GM21423 (cell line): ENCODE data around the gene CELSR2.
A peak's percentile ranks its signal among the peaks of the same experiment; 100 is the strongest.
"Not testable (repeated sequence)": the region's sequence is repeated elsewhere in the genome, so short reads cannot be mapped to it uniquely, and the experiment has no call there.

Source experiments
- ATAC-seq: cut with Tn5 transposase; IDR thresholded peaks from one replicate; pipeline ENCODE4 v1.9.1; 2021; ENCODE audit warnings: mild to moderate bottlenecking, moderate library complexity; ENCODE audit not compliant: unreplicated experiment

CELSR2 gene

GRCh38 chr1:109274533-109275476 lies 25.5 kb downstream of the CELSR2 start:
- ATAC-seq = no peak

GRCh38 chr1:109275706-109276345 lies 26.5 kb downstream of the CELSR2 start:
- ATAC-seq = no peak

- peak; percentile 84 for ATAC-seq
Measured at GRCh38 chr1:109277434-109278204, 28.3 kb downstream of the CELSR2 start.

GRCh38 chr1:109279615-109280278 lies 30.4 kb downstream of the CELSR2 start:
- no peak for ATAC-seq

GRCh38 chr1:109280862-109281261 lies 31.5 kb downstream of the CELSR2 start:
- ATAC-seq = no peak

GRCh38 chr1:109281680-109282496 lies 32.5 kb downstream of the CELSR2 start:
- ATAC-seq = no peak

GRCh38 chr1:109282497-109282951 lies 33.2 kb downstream of the CELSR2 start:
- no peak for ATAC-seq

GRCh38 chr1:109282952-109283747 lies 33.8 kb downstream of the CELSR2 start, which contains the start of gene PSRC1:
Gene PSRC1, minus strand, starts transcription at chr1:109283145.
- ATAC-seq = peak; percentile 95

GRCh38 chr1:109283748-109284600 lies 34.6 kb downstream of the CELSR2 start:
- ATAC-seq = no peak

GRCh38 chr1:109286762-109287161 lies 37.4 kb downstream of the CELSR2 start:
- not testable (repeated sequence) for ATAC-seq

- no peak for ATAC-seq
Measured at GRCh38 chr1:109290137-109290536, 40.8 kb downstream of the CELSR2 start.

GRCh38 chr1:109290998-109291397 lies 41.7 kb downstream of the CELSR2 start:
- ATAC-seq = no peak

GRCh38 chr1:109292364-109292763 lies 43.0 kb downstream of the CELSR2 start:
- no peak for ATAC-seq

- no peak for ATAC-seq
Measured at GRCh38 chr1:109293026-109293425, 43.7 kb downstream of the CELSR2 start.

GRCh38 chr1:109294481-109294880 lies 45.1 kb downstream of the CELSR2 start:
- no peak for ATAC-seq

- no peak for ATAC-seq
Measured at GRCh38 chr1:109295712-109296415, 46.5 kb downstream of the CELSR2 start.

- no peak for ATAC-seq
Measured at GRCh38 chr1:109296782-109297181, 47.4 kb downstream of the CELSR2 start.
